Neural progenitor cell (in vitro differentiated cells): ENCODE results near the gene CFAP299.

Source experiments
- EZH2 ChIP-seq: fragments of 200-600 bp; sonication (generic); IDR thresholded peaks from 2 replicates; pipeline ENCODE4 v1.6.1; 2017; ENCODE audit warnings: antibody characterized with exemption, mild to moderate bottlenecking, moderate library complexity
- TF ChIP-seq, protein P1 (sequence below): fragments of 200-600 bp; sonication (generic); IDR thresholded peaks from 2 replicates; pipeline ENCODE4 v1.5.1; 2017; ENCODE audit warnings: antibody characterized with exemption, mild to moderate bottlenecking

DNA sequence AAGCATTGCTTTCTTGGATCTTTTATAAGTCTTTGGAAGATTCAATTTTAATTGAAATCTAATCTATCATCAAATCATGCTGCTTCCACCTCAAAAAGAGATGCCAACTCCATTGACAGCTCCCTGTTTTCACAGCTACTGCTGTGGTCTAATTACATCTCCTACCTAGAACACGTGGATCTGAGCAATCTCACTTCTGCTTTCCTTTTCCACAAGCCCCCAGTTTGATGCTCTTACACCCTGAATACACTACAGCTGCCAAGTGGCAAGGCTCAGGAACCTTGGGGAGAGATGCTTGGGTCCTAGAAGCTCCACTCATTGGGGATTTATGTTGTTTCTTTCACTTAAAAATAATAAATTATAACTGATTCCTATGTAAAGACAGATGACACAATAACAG, 172.0 kb downstream of the CFAP299 start:
- TF ChIP-seq, protein P1, sequence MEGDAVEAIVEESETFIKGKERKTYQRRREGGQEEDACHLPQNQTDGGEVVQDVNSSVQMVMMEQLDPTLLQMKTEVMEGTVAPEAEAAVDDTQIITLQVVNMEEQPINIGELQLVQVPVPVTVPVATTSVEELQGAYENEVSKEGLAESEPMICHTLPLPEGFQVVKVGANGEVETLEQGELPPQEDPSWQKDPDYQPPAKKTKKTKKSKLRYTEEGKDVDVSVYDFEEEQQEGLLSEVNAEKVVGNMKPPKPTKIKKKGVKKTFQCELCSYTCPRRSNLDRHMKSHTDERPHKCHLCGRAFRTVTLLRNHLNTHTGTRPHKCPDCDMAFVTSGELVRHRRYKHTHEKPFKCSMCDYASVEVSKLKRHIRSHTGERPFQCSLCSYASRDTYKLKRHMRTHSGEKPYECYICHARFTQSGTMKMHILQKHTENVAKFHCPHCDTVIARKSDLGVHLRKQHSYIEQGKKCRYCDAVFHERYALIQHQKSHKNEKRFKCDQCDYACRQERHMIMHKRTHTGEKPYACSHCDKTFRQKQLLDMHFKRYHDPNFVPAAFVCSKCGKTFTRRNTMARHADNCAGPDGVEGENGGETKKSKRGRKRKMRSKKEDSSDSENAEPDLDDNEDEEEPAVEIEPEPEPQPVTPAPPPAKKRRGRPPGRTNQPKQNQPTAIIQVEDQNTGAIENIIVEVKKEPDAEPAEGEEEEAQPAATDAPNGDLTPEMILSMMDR, result no peak
- no peak for TF ChIP-seq EZH2
